Measurements from ENCODE around the gene ABL2. TPM values are rescaled to one million over a fixed set of nuclear protein-coding genes. Genes with fewer than 3 reads are reported as not detected.
"Not testable (repeated sequence)": the region's sequence is repeated elsewhere in the genome, so short reads cannot be mapped to it uniquely, and the experiment has no call there.

Gene ABL2
- total RNA-seq = 21.8 and 35.8 TPM in 2 replicates

DNA sequence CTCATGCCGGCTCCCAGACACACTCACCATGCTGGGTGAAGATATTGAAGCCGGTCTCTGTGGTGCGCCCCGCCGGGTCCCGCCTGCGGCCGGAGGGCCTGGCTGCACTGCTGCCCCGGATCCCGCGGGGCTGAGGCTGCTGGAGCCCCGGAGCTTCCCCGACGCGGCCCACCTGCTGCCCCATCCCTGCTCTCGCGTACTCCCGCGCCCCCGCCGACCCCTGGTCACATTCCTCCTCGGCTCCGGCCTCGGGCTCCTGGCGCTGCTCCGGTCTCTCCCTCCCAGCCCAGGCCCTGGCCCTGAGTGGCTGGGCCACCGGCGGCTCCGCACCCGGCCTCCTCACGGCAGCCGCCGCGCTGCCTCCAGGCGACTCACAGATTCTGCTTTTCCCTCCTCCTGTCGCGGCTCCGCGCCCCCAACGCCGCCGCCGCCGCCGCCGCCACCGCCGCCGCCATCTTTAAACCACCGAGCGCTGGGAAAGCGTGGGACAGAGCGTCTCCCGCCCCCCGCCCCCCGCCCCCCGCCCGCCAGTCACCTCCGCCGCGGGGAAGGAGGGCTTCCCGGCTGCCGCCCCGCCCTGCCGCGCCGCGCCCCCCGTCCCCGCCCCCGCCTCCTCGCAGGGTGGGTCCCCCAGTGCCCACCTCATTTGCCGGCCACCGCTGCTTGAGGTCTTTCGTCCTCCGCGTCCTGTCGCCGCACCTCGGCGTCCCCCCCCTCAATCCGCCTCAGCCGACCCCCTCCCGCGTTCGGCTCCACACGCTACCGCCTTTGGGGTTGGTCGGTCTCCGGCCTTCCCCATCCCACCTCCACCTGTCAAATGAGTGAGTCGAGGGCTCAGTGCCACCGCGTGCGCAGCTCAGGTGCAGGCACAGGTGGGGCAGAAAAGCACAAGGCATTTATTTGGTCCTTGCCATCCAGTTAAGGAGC lies at the start of gene ABL2:
ABL2 (minus strand) TSS at position 464 of the 927 bp plus-strand sequence; CDS start at position 184, 280 bp downstream.
- Histone ChIP-seq H3K36me3 (ENCODE audit: control insufficient read depth, insufficient read depth, low read length) (no peaks in the 10 kb centered on the region), H3K4me3 (ENCODE audit: low read depth, low read length) (peak within 1 kb of the TSS; percentile 93), H3K27me3 (ENCODE audit: control insufficient read depth, insufficient read depth, low read length) (no peaks in the 10 kb centered on the region)
- no peak for FAIRE-seq
- DNase-seq (ENCODE audit: low read depth) = no peak
- TF ChIP-seq, protein P1, sequence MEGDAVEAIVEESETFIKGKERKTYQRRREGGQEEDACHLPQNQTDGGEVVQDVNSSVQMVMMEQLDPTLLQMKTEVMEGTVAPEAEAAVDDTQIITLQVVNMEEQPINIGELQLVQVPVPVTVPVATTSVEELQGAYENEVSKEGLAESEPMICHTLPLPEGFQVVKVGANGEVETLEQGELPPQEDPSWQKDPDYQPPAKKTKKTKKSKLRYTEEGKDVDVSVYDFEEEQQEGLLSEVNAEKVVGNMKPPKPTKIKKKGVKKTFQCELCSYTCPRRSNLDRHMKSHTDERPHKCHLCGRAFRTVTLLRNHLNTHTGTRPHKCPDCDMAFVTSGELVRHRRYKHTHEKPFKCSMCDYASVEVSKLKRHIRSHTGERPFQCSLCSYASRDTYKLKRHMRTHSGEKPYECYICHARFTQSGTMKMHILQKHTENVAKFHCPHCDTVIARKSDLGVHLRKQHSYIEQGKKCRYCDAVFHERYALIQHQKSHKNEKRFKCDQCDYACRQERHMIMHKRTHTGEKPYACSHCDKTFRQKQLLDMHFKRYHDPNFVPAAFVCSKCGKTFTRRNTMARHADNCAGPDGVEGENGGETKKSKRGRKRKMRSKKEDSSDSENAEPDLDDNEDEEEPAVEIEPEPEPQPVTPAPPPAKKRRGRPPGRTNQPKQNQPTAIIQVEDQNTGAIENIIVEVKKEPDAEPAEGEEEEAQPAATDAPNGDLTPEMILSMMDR (IDR thresholded peaks at IDR 0.05; ENCODE audit: insufficient read depth, low read length, severe bottlenecking) = no peak

DNA sequence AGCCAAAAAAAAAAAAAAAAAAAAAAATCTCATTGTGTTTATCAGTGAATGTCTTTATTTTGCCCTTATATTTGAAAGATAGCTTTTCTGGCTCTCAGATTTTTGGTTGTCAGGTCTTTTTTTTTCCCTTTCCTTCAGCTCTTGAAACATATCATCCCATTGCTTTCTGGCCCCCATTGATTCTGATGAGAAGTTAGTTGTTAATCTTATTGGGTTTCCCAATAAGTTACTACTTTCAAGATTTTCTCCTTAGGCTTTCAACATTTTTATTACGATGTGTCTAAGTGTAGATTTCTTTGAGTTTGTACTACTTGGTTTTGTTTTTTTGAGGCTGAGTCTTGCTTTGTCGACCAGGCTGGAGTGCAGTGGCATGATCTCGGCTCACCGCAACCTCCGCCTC lies 49.4 kb upstream of the ABL2 start:
- Histone ChIP-seq H3K27me3 (ENCODE audit: control insufficient read depth, insufficient read depth, low read length) (no peaks in the 10 kb centered on the region), H3K36me3 (ENCODE audit: control insufficient read depth, insufficient read depth, low read length) (no peaks in the 10 kb centered on the region), H3K4me3 (ENCODE audit: low read depth, low read length) (no peak overlapping the region)
- no peak for DNase-seq (ENCODE audit: low read depth)
- FAIRE-seq = no peak
- TF ChIP-seq, protein P1 (IDR thresholded peaks at IDR 0.05; ENCODE audit: insufficient read depth, low read length, severe bottlenecking) = no peak

DNA sequence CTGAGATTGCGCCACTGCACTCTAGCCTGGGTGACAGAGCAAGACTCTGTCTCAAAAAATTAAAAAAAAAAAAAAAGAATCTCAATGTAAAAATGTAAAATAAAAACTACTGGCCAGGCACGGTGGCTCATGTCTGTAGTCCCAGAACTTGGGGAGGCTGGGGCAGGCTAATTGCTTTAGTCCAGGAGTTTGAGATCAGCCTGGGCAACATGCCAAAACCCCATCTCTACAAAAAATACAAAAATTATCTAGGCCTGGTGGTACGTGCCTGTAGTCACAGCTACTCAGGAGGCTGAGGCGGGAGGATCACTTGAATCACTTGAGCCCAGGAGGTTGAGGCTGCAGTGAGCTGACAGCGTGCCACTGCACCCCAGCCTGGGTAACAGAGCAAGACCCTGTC lies 44.9 kb upstream of the ABL2 start:
- H3K36me3 ChIP-seq (ENCODE audit: control insufficient read depth, insufficient read depth, low read length); FAIRE-seq; DNase-seq (ENCODE audit: low read depth); H3K4me3 ChIP-seq (ENCODE audit: low read depth, low read length); H3K27me3 ChIP-seq (ENCODE audit: control insufficient read depth, insufficient read depth, low read length): not testable (repeated sequence)

DNA sequence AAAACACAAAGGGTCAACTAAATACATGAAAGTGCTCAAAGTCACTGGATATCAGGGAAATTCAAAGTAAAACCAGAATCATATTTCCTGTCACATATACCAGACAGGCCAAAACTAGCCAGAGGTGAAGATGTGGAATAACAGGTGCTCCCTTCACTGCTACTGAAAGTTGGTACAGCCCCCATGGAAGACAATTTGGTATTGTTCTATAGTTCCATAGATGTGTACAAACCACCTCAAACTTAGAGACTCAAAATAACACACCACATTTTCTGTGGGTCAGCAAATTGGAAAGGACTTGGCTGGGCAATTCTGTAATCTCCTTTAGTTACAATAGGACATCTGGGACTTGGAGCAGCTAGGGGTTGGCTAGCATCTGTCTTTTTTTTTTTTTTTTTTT lies 39.6 kb upstream of the ABL2 start:
- H3K36me3 ChIP-seq (ENCODE audit: control insufficient read depth, insufficient read depth, low read length) = no peaks in the 10 kb centered on the region
- no peak overlapping the region for H3K4me3 ChIP-seq (ENCODE audit: low read depth, low read length)
- H3K27me3 ChIP-seq (ENCODE audit: control insufficient read depth, insufficient read depth, low read length) = no peaks in the 10 kb centered on the region
- TF ChIP-seq, protein P1 (IDR thresholded peaks at IDR 0.05; ENCODE audit: insufficient read depth, low read length, severe bottlenecking) = no peak
- DNase-seq (ENCODE audit: low read depth) (no peak), FAIRE-seq (no peak)

DNA sequence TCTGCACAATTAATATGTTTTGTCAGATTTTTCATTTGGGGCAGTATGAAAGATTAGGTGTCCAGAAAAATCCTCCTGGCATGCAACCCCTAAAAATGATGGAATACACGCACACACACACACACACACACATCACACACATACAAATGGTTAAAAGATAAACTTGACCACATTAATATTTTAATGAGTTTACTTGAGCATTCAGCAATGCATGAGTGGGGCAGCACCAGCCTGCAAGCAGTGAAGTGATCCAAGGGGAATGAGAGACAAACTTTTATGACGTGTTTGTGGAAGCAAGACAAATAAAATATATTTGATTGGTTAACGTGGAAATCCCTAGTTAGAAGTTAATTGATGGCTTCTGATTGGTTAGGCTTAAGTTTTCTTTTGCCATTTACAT lies 35.0 kb upstream of the ABL2 start:
- TF ChIP-seq, protein P1 (IDR thresholded peaks at IDR 0.05; ENCODE audit: insufficient read depth, low read length, severe bottlenecking) = no peak
- H3K4me3 ChIP-seq (ENCODE audit: low read depth, low read length) = no peak overlapping the region
- DNase-seq (ENCODE audit: low read depth) (no peak), FAIRE-seq (no peak)
- H3K36me3 ChIP-seq (ENCODE audit: control insufficient read depth, insufficient read depth, low read length) = no peaks in the 10 kb centered on the region
- no peaks in the 10 kb centered on the region for H3K27me3 ChIP-seq (ENCODE audit: control insufficient read depth, insufficient read depth, low read length)

DNA sequence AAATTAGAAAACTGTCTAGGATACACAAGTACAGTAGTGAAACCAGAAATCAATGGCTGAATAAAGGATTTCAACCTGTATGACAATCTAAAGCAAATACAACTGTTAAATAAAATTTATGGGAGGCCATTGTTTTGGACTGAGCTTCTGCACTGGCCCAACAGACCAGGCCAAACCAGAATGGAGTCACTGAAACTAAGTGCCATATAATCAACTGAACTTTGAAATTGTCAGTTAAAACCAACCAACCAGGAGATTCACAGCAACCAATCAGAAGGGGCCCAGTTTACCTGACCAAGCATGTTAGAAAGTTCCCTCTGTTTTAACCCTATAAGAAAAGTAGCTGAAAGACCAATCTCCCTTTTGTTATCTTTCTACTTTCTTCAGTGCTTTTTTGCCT lies 33.6 kb upstream of the ABL2 start:
- DNase-seq (ENCODE audit: low read depth) (no peak), FAIRE-seq (no peak)
- Histone ChIP-seq H3K36me3 (ENCODE audit: control insufficient read depth, insufficient read depth, low read length) (no peaks in the 10 kb centered on the region), H3K27me3 (ENCODE audit: control insufficient read depth, insufficient read depth, low read length) (no peaks in the 10 kb centered on the region), H3K4me3 (ENCODE audit: low read depth, low read length) (no peak overlapping the region)
- TF ChIP-seq, protein P1 (IDR thresholded peaks at IDR 0.05; ENCODE audit: insufficient read depth, low read length, severe bottlenecking) = no peak
